PC-9 (cell line): Measurements from ENCODE around the gene IGF2BP2. TPM values are rescaled to one million over a fixed set of nuclear protein-coding genes. Genes with fewer than 3 reads are reported as not detected.

ENCODE experiments used
- BruUV-seq: library from RNA; stranded (reverse); fragments of 400-500 nt; replicated peaks from 2 replicates; lab custom pipeline; 2021; lab: Mats Ljungman, UMichigan
- CTCF ChIA-PET: fragments of 300-600 bp; sonication (Branson Sonifier 250); formaldehyde crosslinking; loops from one replicate; lab custom pipeline; 2022; ENCODE audit warnings: antibody characterized with exemption; lab: Charles Lee
- POLR2A ChIA-PET: fragments of 300-600 bp; sonication (Branson Sonifier 250); formaldehyde crosslinking; loops from one replicate; lab custom pipeline; 2022; ENCODE audit warnings: antibody characterized with exemption; ENCODE audit not compliant: unreplicated experiment; lab: Charles Lee
- DNase-seq, 2 experiments: peaks; one replicate each; pipeline versions ENCODE4 v3.0.0 to v3.0.0-alpha.2; 2015 to 2022; ENCODE audit warnings: mixed read lengths in 1 of 2
- H2AFZ ChIP-seq: fragments of 200-600 bp; sonication (generic); 2 replicates; pipeline ENCODE4 v1.8.1; 2017; ENCODE audit warnings: antibody characterized with exemption
- H3F3A ChIP-seq: fragments of 200-600 bp; sonication (generic); 2 replicates; pipeline ENCODE4 v1.8.1; 2017; ENCODE audit warnings: antibody characterized with exemption, mild to moderate bottlenecking, low read depth; ENCODE audit not compliant: insufficient read depth
- H3K27ac ChIP-seq: fragments of 200-600 bp; sonication (generic); 2 replicates; pipeline ENCODE4 v1.6.1; 2016; ENCODE audit warnings: mixed run types
- H3K27me3 ChIP-seq: fragments of 200-600 bp; sonication (generic); 2 replicates; pipeline ENCODE4 v1.6.1; 2016; ENCODE audit warnings: low read depth, mixed run types; ENCODE audit not compliant: insufficient read depth
- H3K36me3 ChIP-seq: fragments of 200-600 bp; sonication (generic); 2 replicates; pipeline ENCODE4 v1.6.1; 2016; ENCODE audit warnings: low read depth, mixed run types
- H3K4me1 ChIP-seq: fragments of 200-600 bp; sonication (generic); replicated peaks from 2 replicates; pipeline ENCODE4 v1.6.1; 2016; ENCODE audit warnings: mixed run types; ENCODE audit not compliant: insufficient read depth
- H3K4me2 ChIP-seq: fragments of 200-600 bp; sonication (generic); 2 replicates; pipeline ENCODE4 v1.6.1; 2017; ENCODE audit warnings: mixed run types
- H3K4me3 ChIP-seq: fragments of 200-600 bp; sonication (generic); 2 replicates; pipeline ENCODE4 v1.6.1; 2016; ENCODE audit warnings: mixed run types
- H3K79me2 ChIP-seq: fragments of 200-600 bp; sonication (generic); 2 replicates; pipeline ENCODE4 v1.6.1; 2017; ENCODE audit warnings: low read depth, mixed run types
- H3K9me2 ChIP-seq: fragments of 200-600 bp; sonication (generic); 2 replicates; pipeline ENCODE4 v1.8.1; 2017; ENCODE audit warnings: mild to moderate bottlenecking; ENCODE audit not compliant: insufficient read depth
- H3K9me3 ChIP-seq: fragments of 200-600 bp; sonication (generic); 2 replicates; pipeline ENCODE4 v1.8.1; 2016; ENCODE audit warnings: low read depth; ENCODE audit not compliant: insufficient read depth
- H4K20me1 ChIP-seq: fragments of 200-600 bp; sonication (generic); 2 replicates; pipeline ENCODE4 v1.8.1; 2017; ENCODE audit not compliant: insufficient read depth
- CTCF ChIP-seq: fragments of 200-600 bp; sonication (generic); conservative IDR thresholded peaks from 2 replicates; pipeline ENCODE4 v1.6.1; 2017; ENCODE audit warnings: mixed run types, antibody characterized with exemption, mild to moderate bottlenecking, moderate library complexity
- EZH2 ChIP-seq: fragments of 200-600 bp; sonication (generic); IDR thresholded peaks from 2 replicates; pipeline ENCODE4 v1.8.0; 2017; ENCODE audit warnings: antibody characterized with exemption, low read depth
- intact Hi-C: fragments of 100-400 bp; cut with micrococcal nuclease; formaldehyde crosslinking; loops from one replicate; pipeline ENCODE4 v1.10.0; 2022; ENCODE audit not compliant: unreplicated experiment
- total RNA-seq: library from RNA; stranded (reverse); gene quantifications from 2 replicates; pipeline ENCODE4 v1.2.3, GENCODE V29; 2021

The IGF2BP2 gene
- total RNA-seq, 1 experiment from 2014 or later, result 140 TPM

- Histone ChIP-seq H3K4me2 (peak overlapping the region; percentile 39), H3K27ac (peak overlapping the region; percentile 59), H3K4me1 (peaks cover 69% of the 10 kb centered on the region), H3K27me3 (no peaks in the 10 kb centered on the region), H4K20me1 (peaks cover 90% of the 10 kb centered on the region), H3K36me3 (peaks cover 16% of the 10 kb centered on the region), H3K9me3 (no peaks in the 10 kb centered on the region), H2AFZ (no peak overlapping the region), H3K4me3 (peak overlapping the region; percentile 1; the same call in 1 of the 2 replicates), H3K9me2 (no peaks in the 10 kb centered on the region), H3F3A (peaks cover 59% of the 10 kb centered on the region; the same call in 1 of the 2 replicates), H3K79me2 (peaks cover 100% of the 10 kb centered on the region)
- ChIA-PET CTCF (interaction anchor here (0.6 to 2.0 kb wide), 2 partner anchors 54 to 153 kb away, joined by 3 to 4 read pairs; no protein-coding TSS in a partner anchor), POLR2A (interaction anchor here (0.5 to 0.8 kb wide), 5 partner anchors 14 to 105 kb away, joined by 3 to 17 read pairs (median 4); no protein-coding TSS in a partner anchor)
- BruUV-seq, result no TSS peak
- intact Hi-C loops, result loop anchor here (5.0 kb wide), 1 partner anchor 32 kb away; no protein-coding TSS in a partner anchor
- peak; percentile 46 to 76 for DNase-seq
- TF ChIP-seq EZH2 (no peak), CTCF (no peak)
These were observed 34.7 kb downstream of the IGF2BP2 start for GRCh38 chr3:185789891-185790830.

- TF ChIP-seq CTCF (no peak), EZH2 (no peak)
- Histone ChIP-seq H3K79me2 (peaks cover 100% of the 10 kb centered on the region), H3F3A (peaks cover 59% of the 10 kb centered on the region; the same call in 1 of the 2 replicates), H3K27me3 (no peaks in the 10 kb centered on the region), H3K4me1 (peaks cover 61% of the 10 kb centered on the region), H3K4me2 (0 out of 2 replicates have a peak overlapping the region, but pooled peaks have one; percentile 39), H3K27ac (0 out of 2 replicates have a peak overlapping the region, but pooled peaks have one; percentile 59), H2AFZ (no peak overlapping the region), H3K4me3 (no peak overlapping the region), H3K9me2 (no peaks in the 10 kb centered on the region), H3K9me3 (no peaks in the 10 kb centered on the region), H4K20me1 (peaks cover 86% of the 10 kb centered on the region), H3K36me3 (peaks cover 25% of the 10 kb centered on the region)
- ChIA-PET CTCF (interaction anchor here (2.0 kb wide), 1 partner anchor 154 kb away, joined by 4 read pairs; no protein-coding TSS in a partner anchor), POLR2A (no interaction called here)
- no peak for DNase-seq
- intact Hi-C loops, result loop anchor here (5.0 kb wide), 1 partner anchor 33 kb away; no protein-coding TSS in a partner anchor
- BruUV-seq, result no TSS peak
These were observed 35.7 kb downstream of the IGF2BP2 start for GRCh38 chr3:185789134-185789533.

- H3K4me1 ChIP-seq, result peaks cover 61% of the 10 kb centered on the region
- ChIA-PET CTCF (interaction anchor here (0.5 to 1.6 kb wide), 2 partner anchors 8 to 155 kb away, joined by 3 to 6 read pairs; no protein-coding TSS in a partner anchor), POLR2A (interaction anchor here (0.6 to 1.0 kb wide), 3 partner anchors 30 to 153 kb away, joined by 3 to 7 read pairs (median 6); no protein-coding TSS in a partner anchor)
- H3K79me2 ChIP-seq, result peaks cover 100% of the 10 kb centered on the region
- DNase-seq, result no peak
- H2AFZ ChIP-seq, result no peak overlapping the region
- intact Hi-C loops, result loop anchor here (5.0 kb wide), 1 partner anchor 34 kb away; no protein-coding TSS in a partner anchor
- no peak for TF ChIP-seq EZH2
- TF ChIP-seq CTCF, result no peak
- H3K4me2 ChIP-seq, result no peak overlapping the region
- 0 out of 2 replicates have a peak overlapping the region, but pooled peaks have one; percentile 77 for H3K27ac ChIP-seq
- H3K9me2 ChIP-seq, result no peaks in the 10 kb centered on the region
- no peaks in the 10 kb centered on the region for H3K27me3 ChIP-seq
- peaks cover 59% of the 10 kb centered on the region; the same call in 1 of the 2 replicates for H3F3A ChIP-seq
- H4K20me1 ChIP-seq, result peaks cover 83% of the 10 kb centered on the region
- no peak overlapping the region for H3K4me3 ChIP-seq
- no peaks in the 10 kb centered on the region for H3K9me3 ChIP-seq
- BruUV-seq, result no TSS peak
- peaks cover 25% of the 10 kb centered on the region for H3K36me3 ChIP-seq
These were observed 36.5 kb downstream of the IGF2BP2 start for GRCh38 chr3:185788292-185788691.
